Esophagus (tissue), 2 donors: ENCODE results near the gene SHTN1. TPM values are rescaled to one million over a fixed set of nuclear protein-coding genes. Genes with fewer than 3 reads are reported as not detected.

ENCODE experiments used
- H3K27ac ChIP-seq, 2 donors: one replicate each; pipeline ENCODE4 v1.5.1; 2013; ENCODE audit warnings: low read depth in 2 of 2, mild to moderate bottlenecking in 2 of 2, inconsistent platforms in 1 of 2, low read length in 1 of 2, moderate library complexity in 1 of 2
- H3K27me3 ChIP-seq, 2 donors: one replicate each; pipeline ENCODE4 v1.6.1; 2013; ENCODE audit warnings: low read length in 2 of 2, control low read depth in 1 of 2, mild to moderate bottlenecking in 1 of 2; ENCODE audit not compliant: insufficient read depth in 2 of 2, control insufficient read depth in 1 of 2
- H3K36me3 ChIP-seq, 2 donors: one replicate each; pipeline ENCODE4 v1.6.1; 2013; ENCODE audit warnings: low read length in 1 of 2; ENCODE audit not compliant: control insufficient read depth in 2 of 2, insufficient read depth in 2 of 2
- H3K4me1 ChIP-seq, 2 donors: one replicate each; pipeline ENCODE4 v1.6.1; 2013; ENCODE audit warnings: low read length in 1 of 2; ENCODE audit not compliant: control insufficient read depth in 2 of 2, insufficient read depth in 2 of 2
- H3K4me3 ChIP-seq, 2 donors: one replicate each; pipeline ENCODE4 v1.5.1; 2013; ENCODE audit warnings: low read length in 2 of 2, mild to moderate bottlenecking in 2 of 2, low read depth in 1 of 2, moderate library complexity in 1 of 2
- H3K9me3 ChIP-seq, 2 donors: one replicate each; pipeline ENCODE4 v1.6.1; 2013; ENCODE audit warnings: mild to moderate bottlenecking in 2 of 2, low read depth in 1 of 2, low read length in 1 of 2, moderate library complexity in 1 of 2; ENCODE audit not compliant: control insufficient read depth in 2 of 2, insufficient read depth in 1 of 2
- WGBS, 2 donors: extraction: QIAGEN DNeasy Blood & Tissue Kit; methylation state at CpG; one replicate each; pipeline ENCODE4 v1.1.7; 2013; 5-methylcytosine and 5-hydroxymethylcytosine counted together
- polyA plus RNA-seq, 2 donors: library from polyadenylated mRNA; stranded (reverse); fragments of 200-250 nt; gene quantifications; one replicate each; pipeline ENCODE4 v1.2.3, GENCODE V29; 2013
- donor health status: healthy with polysubstance abuse.
- donor health status: Bipolar disorder and iron deficiency.

SHTN1 gene
- polyA plus RNA-seq, 2 donors = 6.1 to 6.5 TPM

DNA sequence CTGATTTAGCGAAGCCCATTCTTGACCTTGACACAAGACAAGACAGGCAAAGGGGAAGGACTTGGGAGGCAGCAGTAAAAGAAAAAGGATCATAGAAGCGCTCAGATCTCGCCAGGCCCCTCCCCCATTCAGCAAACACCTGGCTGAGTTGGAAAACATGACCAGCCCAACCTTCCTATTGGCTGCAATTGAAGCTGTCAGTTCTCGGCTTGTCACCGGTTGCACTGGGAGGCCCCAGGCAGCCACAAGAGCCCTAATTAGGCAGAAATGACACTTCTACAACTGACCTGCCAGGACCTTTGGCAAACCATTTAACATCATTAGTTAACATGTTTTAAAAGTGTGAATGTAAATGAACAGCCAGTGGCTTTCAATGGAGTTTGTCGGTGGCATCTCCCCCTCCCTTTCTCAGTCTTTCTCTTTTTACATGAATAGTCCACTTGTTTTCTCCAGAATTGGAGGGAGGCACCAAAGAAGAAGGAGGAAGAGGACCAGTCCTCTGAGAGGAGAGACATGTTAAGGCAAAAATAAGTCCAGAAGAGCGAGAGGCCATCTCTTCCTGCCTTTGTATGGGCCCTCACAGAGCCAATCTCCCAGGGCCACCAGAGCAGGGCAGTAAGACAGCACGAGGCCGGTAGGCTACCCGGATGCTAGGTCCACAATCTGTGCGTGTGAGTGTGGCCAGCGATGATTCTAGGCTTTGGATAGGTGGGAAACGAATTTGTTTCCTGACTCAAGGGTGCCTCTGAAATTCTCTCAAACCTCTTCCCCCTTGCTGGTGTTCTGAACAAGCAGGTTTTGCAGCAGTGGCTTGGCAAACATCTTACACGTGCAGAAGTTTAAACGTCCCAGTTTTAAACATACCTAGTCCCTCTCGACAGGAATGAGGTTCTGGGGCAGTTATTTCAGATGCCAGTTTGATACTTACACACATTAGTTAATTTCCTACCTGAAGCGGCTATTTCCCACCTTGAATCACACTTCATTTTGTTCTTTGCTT is 170.7 kb downstream of the SHTN1 start:
- WGBS, 2 donors = 80 to 81% methylated on average over 17 of the region's 17 CpGs
- Histone ChIP-seq H3K27ac (no peak overlapping the region), H3K4me1 (peaks cover 0 to 2% of the 10 kb centered on the region in 2 donors), H3K9me3 (no peaks in the 10 kb centered on the region), H3K4me3 (no peak overlapping the region), H3K27me3 (no peaks in the 10 kb centered on the region), H3K36me3 (peaks cover 0 to 2% of the 10 kb centered on the region in 2 donors)

GRCh38 chr10:116831790-116832189 is 173.2 kb downstream of the SHTN1 start:
- Histone ChIP-seq H3K27ac (no peak overlapping the region), H3K4me3 (no peak overlapping the region), H3K4me1 (peaks cover 0 to 2% of the 10 kb centered on the region in 2 donors), H3K27me3 (no peaks in the 10 kb centered on the region), H3K36me3 (peaks cover 0 to 2% of the 10 kb centered on the region in 2 donors), H3K9me3 (no peaks in the 10 kb centered on the region)
- WGBS, 2 donors = 80 to 89% methylated on average over 10 of the region's 10 CpGs

Other genes with a start within 250 kb of the SHTN1 start
- under 1 TPM; 0.04 to 0.07 TPM for gene ENO4, start 155.7 kb downstream of the SHTN1 start, polyA plus RNA-seq
- gene VAX1, start 133.1 kb upstream of the SHTN1 start, polyA plus RNA-seq = not detected
- gene KCNK18, start 192.3 kb upstream of the SHTN1 start, polyA plus RNA-seq = not detected
- under 1 TPM; 0.14 to 0.39 TPM for gene SLC18A2, start 235.9 kb upstream of the SHTN1 start, polyA plus RNA-seq